GM15510 (cell line): ENCODE data around the gene OSBPL8.

Experiments
- POLR2A ChIP-seq: IDR thresholded peaks from 3 replicates; pipeline ENCODE4 v1.6.1; 2011; ENCODE audit warnings: borderline replicate concordance; ENCODE audit not compliant: insufficient read length; ENCODE audit errors: extremely low read depth

Gene OSBPL8, protein sequence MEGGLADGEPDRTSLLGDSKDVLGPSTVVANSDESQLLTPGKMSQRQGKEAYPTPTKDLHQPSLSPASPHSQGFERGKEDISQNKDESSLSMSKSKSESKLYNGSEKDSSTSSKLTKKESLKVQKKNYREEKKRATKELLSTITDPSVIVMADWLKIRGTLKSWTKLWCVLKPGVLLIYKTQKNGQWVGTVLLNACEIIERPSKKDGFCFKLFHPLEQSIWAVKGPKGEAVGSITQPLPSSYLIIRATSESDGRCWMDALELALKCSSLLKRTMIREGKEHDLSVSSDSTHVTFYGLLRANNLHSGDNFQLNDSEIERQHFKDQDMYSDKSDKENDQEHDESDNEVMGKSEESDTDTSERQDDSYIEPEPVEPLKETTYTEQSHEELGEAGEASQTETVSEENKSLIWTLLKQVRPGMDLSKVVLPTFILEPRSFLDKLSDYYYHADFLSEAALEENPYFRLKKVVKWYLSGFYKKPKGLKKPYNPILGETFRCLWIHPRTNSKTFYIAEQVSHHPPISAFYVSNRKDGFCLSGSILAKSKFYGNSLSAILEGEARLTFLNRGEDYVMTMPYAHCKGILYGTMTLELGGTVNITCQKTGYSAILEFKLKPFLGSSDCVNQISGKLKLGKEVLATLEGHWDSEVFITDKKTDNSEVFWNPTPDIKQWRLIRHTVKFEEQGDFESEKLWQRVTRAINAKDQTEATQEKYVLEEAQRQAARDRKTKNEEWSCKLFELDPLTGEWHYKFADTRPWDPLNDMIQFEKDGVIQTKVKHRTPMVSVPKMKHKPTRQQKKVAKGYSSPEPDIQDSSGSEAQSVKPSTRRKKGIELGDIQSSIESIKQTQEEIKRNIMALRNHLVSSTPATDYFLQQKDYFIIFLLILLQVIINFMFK

DNA sequence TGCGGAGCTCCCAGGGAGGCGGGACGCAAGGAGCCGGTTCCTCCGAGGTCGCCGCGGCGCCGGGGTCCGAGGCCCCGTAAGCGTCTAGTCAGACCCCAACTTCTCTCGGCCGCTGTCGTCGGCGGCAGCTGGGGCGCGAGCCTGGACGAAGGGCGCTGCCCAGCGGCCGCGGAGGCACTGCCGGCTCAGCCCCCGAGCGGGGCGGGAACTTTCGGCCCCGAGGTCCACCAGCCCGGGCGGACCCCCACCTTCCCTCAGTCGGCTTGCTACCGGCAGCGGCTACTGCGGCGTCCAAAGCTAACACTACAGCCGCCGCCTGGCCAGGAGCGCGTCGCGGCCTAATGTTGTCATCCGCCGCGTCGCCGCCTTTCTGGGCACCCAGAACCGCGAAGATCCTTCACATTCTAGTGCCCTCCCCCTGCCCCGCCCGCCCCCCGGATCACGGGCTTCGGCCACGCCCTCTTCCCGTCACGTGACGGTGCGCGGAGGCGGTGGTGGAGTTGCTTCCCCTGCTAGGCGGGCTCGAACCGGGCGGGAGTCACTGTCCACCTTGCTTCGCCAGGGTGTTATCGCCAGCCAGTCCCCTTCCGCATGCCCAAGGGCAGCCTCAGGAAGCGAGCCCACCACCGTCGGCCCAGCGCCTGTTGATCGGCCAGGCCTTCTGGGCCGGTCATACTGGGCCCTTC, at the start of gene OSBPL8:
Gene OSBPL8, minus strand, starts transcription at position 372 of the 686 bp plus-strand sequence. CDS start 72,220 bp downstream, outside the sequence.
- peak; percentile 92 for TF ChIP-seq POLR2A

DNA sequence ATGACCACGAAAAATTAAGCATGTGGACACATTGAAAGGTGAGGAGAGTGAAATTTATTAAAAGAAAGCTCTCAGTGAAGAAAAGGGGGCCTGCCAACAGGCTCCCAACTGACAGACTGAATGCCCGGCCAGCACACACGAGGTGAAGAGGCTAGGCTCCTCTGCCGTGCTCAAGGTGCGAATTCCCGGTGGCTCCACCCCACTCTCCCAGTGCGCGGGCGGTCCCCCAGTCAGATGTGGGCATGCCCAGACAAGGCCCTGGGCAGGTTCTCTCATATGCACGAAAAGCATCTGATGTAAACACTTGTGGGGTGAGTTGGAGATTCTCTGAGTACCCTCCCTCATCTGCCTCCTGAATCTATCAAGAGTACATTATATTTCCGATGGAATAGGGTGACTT, 48.5 kb upstream of the OSBPL8 start:
- no peak for TF ChIP-seq POLR2A

DNA sequence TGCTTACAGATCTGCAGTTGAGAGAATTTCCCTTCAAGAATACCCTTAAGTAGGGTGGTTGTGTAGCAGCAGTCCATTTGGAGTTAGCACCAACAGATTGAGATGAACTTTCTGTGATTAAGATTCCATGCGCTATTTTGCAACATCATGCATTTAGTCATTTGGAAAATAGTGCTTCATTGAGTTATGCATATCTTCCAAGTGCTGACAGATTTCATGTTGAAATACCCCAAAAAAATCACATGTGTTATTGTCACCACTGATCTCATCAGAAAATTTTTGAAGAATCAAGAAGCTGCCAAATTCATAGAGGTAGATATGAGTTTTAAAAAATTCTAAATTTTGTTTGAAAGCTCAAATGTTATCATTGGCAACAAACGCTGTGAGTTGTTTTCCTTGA, 35.5 kb upstream of the OSBPL8 start:
- TF ChIP-seq POLR2A: no peak

DNA sequence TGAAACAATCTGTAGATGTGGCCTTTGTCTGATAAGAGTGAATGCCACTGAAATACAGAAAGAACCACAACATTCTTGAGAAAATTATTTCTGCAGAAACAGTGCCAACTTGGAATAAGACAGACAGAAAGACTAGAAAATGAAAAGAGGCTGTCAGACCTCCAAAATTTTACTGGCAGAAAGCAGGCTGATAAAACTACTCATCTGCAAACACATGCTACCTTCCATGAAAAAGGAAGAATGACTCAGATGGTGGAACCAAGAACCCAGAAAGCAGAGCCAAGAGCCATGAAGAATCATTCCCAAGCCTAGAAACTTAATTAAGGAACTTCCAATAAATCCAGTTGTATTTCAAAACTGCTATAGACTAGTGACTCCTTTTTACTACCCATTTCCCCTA, 31.9 kb upstream of the OSBPL8 start:
- no peak for TF ChIP-seq POLR2A

DNA sequence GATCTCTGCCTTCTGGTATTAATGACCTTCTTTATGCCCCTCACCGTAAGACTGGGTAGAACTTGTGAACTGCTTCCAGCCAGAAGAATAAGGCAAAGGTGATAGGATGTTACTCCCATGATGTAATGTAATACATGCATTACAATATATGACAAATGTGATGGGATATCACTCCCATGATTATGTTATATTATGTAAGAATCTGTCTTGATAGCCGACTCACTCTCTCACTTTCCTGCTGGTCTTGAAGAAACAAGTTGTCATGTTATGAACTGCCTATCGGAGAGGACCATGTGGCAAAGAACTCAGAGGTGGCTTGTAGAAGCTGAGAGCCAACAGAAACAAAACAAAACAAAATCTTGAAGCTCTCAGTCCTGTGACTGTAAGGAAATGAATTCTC, 30.6 kb upstream of the OSBPL8 start:
- no peak for TF ChIP-seq POLR2A

DNA sequence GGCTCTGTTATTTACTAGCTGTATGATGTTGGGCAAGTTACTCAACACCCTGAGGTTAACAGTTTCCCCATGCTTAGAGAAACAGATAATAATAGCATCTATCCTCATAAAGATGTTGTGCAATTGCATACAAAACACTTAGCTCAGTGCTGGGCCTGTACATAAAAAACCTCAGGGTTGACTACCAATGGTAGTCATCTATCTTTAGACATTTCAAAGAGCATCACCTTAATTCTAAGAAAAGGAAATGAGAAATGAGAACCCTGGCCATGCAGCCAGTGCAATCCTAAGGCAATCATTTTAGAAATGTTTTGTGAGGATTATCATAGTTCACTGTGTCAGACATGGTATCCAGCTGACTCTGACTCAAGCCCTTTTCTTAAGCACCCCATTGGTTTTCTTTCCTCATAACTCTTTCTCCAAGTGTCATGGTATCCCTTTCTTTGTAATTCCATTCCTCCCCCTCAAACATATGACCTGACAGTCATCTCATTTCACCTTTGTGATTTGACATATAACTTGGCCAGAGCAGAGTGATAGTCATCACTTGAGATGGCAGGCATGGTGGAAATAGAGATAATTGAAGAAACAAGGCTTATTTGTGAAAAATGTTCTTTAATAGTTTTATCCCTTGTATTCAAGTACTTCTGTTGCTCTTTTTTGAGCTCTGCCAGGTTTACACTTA, 29.5 kb upstream of the OSBPL8 start:
- no peak for TF ChIP-seq POLR2A

DNA sequence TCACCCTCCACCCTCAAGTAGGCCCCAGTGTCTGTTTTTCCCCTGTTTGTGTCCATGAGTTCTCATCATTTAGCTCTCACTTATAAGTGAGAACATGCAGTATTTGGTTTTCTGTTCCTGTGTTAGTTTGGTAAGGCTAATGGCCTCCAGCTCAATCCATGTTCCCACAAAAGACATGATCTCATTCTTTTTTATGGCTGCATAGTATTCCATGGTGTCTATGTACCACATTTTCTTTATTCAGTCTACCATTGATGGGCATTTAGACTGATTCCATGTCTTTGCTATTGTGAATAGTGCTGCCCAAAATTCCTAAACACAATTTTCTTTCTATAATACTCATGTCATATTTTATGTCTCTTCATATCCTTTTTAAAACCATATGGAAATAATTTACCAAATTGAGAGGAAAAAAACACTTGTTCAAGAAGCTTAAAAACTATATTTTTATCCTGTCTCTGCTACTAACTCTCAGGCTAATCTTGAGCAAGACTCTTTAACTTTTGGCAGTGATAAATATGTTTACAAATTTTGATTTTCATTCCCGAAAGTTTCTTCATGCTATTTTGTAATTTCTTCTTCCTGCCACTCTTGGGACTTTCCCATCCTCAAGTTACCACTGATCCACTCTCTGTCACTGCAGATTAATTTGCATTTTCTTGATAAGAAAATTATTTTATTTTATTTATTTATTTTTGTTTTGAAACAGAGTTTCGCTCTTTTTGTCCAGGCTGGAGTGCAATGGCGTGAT, 28.0 kb upstream of the OSBPL8 start:
- TF ChIP-seq POLR2A: no peak

DNA sequence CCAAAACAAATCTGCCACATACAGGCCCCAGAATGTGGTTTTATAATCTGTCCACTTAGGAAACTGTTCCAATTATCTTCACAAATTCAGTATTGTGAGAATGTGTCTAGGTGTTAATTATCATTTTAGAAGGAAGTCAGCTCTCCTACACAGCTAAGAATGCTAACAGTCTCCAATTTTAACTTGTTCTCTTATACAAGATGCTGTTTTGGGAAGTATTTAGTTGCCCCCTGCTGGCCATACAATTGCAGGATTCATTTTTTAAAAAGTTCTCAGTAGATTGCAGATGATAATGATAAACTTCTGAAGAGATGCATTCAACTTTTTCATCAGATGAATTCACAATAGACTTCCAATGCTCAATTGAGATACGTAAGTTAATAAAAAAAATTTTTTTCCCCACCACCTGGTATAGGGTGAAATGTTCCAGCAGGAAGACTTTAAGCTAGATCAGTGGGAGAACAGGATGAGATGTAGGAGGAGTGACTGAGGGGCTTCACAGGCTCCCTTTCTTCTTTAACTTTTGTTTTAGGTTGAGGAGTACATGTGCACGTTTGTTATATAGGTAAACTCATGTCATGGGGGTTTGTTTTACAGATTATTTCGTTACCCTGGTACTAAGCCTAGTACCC, 27.3 kb upstream of the OSBPL8 start:
- no peak for TF ChIP-seq POLR2A

DNA sequence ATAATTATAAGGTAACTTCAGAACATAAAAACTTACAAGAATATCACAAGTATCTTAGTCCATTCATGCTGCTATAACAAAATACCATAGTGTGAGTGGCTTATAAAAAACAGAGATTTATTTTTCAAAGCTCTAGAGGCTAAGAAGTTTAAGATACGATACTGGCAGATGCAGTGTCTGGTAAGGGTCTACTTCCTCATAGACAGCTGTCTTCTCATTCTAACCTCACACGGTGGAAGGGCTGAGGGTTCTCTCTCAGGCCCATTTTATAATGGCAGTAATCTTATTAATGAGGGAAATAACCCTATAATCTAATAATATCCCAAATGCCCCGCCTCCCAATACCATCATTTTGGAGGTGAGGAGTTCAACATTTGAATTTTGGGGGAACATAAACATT, 23.7 kb upstream of the OSBPL8 start:
- no peak for TF ChIP-seq POLR2A

DNA sequence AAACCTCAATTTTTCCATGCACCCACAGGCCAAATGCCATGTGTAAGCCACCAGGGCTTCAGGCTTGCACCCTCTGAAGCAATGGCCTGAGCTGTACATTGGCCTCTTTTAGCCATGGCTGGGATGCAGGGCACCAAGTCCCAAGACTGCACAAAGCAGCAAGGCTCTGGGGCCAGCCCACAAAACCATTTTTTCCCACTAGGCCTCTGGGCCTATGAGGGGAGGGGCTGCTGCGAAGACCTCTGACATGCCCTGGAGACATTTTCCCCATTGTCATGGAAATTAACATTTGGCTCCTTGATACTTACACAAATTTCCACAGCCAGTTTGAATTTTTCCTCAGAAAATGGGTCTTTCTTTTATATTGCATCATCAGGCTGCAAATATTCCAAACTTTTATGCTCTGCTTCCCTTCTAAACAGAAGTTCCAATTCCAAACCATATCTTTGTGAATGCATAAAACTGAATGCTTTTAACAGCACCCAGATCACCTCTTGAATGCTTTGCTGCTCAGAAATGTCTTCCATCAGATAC, 14.3 kb upstream of the OSBPL8 start:
- TF ChIP-seq POLR2A: no peak

DNA sequence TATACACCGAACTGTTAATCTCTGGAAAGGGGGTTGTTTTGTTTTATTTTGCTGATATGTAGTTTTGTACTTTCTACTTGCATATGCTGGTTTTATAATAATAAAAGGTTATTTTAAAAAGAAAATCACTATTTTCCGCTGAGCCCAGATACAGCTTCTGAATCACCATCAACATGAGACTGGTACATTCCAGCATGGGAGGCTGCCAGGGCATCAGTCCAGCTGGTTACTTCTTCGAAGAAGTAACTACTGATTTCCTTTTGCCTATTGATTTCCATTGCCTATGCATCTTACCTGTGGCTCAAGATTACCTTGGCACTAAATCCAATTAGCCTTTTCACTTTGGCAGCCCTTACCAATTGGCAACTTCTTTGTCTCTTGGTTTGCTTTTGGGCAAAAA, 11.7 kb upstream of the OSBPL8 start:
- TF ChIP-seq POLR2A: no peak

DNA sequence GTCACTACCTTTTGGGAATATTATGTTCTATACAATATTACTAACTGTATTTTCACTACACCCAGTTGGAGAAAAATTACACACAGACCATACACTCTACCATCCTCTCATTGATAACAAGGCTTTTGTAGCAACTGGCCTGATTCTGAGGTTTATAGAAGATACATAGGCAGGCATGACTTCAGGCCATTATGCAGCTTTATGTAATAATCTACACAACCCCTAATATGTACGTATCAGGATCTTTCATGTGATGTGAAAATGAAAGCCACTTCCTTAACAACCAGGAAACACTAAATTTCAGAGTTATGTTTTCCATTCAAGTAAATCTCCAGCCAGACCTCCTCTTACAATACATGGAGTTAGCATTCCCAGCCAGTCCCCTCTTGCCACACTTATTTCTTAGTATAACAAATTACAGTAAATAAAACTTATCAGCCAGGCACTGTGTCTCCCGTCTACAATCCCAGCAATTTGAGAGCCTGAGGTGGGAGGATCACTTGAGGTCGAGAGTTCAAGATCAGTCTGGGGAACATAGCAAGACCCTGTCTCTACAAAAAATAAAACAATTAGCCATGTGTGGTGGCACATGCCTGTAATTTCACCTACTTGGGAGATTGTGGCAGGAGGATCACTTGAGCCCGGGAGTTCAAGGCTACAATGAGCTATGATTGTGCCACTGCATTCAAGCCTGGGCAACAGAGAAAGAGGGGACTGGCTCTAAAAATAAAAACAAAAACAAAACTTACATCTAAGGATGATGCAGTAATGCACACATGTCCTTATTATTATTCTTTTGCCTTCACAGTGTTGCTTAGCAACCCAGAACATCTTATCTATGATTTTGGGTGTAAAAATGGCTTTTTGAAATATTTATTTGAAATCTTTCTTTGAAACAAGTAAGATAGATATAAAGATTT, 10.4 kb upstream of the OSBPL8 start:
- TF ChIP-seq POLR2A: no peak

DNA sequence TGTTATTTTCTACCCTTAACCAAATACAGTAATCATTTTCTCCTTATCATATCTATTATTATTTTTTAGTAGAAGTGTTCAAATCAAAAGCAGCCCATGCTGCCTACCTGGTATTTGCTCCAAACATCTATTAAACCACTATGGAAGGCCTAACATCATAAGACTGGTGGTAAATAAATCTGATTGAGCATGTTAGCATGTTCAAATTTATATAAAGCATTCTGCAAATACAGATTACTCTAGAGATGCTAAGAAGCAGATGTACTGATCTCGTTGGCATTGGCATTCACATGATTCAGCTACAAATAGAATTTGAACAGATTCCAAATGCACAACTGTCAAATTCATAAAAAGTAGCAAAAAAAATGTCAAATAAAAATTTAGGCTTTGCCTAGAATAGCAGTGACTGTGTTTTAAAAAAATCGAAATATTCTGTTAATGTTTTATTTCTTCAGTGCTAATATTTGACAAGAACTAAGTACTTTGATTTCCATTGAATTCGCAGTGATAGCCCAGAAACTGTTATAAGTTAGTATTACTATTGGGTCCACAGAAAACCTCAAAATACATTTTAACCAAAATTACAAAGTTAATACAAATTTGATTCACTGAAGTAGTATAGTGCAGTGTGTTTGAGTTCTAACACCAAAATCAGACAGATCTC, 9.4 kb upstream of the OSBPL8 start:
- TF ChIP-seq POLR2A: no peak
